RWPE2 (cell line): ENCODE results near the gene FER.
A peak's percentile ranks its signal among the peaks of the same experiment; 100 is the strongest.

Source experiments
- ATAC-seq: fragments of 200-7000 bp; cut with Tn5 transposase; 3 replicates; pipeline ENCODE4 v1.9.1; 2021; ENCODE audit warnings: low read depth
- DNase-seq: peaks from one replicate; pipeline ENCODE4 v3.0.0-alpha.2; 2020; ENCODE audit warnings: low spot score
- H3K27ac ChIP-seq: fragments of 450-650 bp; 2 replicates; pipeline ENCODE4 v1.5.1; 2017; ENCODE audit warnings: mild to moderate bottlenecking; ENCODE audit not compliant: poor library complexity, severe bottlenecking
- H3K27me3 ChIP-seq: fragments of 250-450 bp; sonication (Bioruptor Pico); 2 replicates; pipeline ENCODE4 v1.5.1; 2021; ENCODE audit warnings: mild to moderate bottlenecking, moderate library complexity; ENCODE audit not compliant: insufficient read depth, poor library complexity, severe bottlenecking
- H3K36me3 ChIP-seq: fragments of 250-450 bp; sonication (Bioruptor Pico); 2 replicates; pipeline ENCODE4 v1.5.1; 2020; ENCODE audit warnings: low read depth, mild to moderate bottlenecking, moderate library complexity
- H3K4me1 ChIP-seq: fragments of 250-450 bp; sonication (Bioruptor Pico); 2 replicates; pipeline ENCODE4 v1.5.1; 2021; ENCODE audit warnings: mild to moderate bottlenecking, moderate library complexity; ENCODE audit not compliant: insufficient read depth, poor library complexity, severe bottlenecking
- H3K4me3 ChIP-seq: fragments of 250-450 bp; sonication (Bioruptor Pico); 2 replicates; pipeline ENCODE4 v1.5.1; 2021; ENCODE audit warnings: mild to moderate bottlenecking, moderate library complexity; ENCODE audit not compliant: severe bottlenecking
- H3K9me3 ChIP-seq: fragments of 250-450 bp; sonication (Bioruptor Pico); 2 replicates; pipeline ENCODE4 v1.5.1; 2021; ENCODE audit warnings: mild to moderate bottlenecking, moderate library complexity; ENCODE audit not compliant: severe bottlenecking
- CTCF ChIP-seq: fragments of 450-650 bp; IDR thresholded peaks from one replicate; pipeline ENCODE4 v1.5.1; 2017; ENCODE audit warnings: mild to moderate bottlenecking, moderate library complexity; ENCODE audit not compliant: poor library complexity, severe bottlenecking

Gene FER

GRCh38 chr5:108997720-108998119, 250.0 kb downstream of the FER start:
- DNase-seq (no peak), ATAC-seq (no peak)
- no peaks in the 10 kb centered on the region for H3K27me3 ChIP-seq
- peaks cover 4% of the 10 kb centered on the region for H3K9me3 ChIP-seq
- H3K27ac ChIP-seq: no peak overlapping the region
- H3K4me1 ChIP-seq: no peaks in the 10 kb centered on the region
- no peaks in the 10 kb centered on the region for H3K36me3 ChIP-seq
- TF ChIP-seq CTCF: no peak
- no peak overlapping the region for H3K4me3 ChIP-seq

- Histone ChIP-seq H3K4me3 (no peak overlapping the region), H3K4me1 (no peaks in the 10 kb centered on the region), H3K27ac (no peak overlapping the region), H3K27me3 (no peaks in the 10 kb centered on the region), H3K9me3 (peaks cover 4% of the 10 kb centered on the region), H3K36me3 (no peaks in the 10 kb centered on the region)
- no peak for TF ChIP-seq CTCF
- ATAC-seq: no peak
- DNase-seq: no peak
These were observed 250.5 kb downstream of the FER start for GRCh38 chr5:108998216-108998615.

- H3K9me3 ChIP-seq: no peaks in the 10 kb centered on the region
- H3K4me1 ChIP-seq: peaks cover 5% of the 10 kb centered on the region
- H3K27ac ChIP-seq: no peak overlapping the region
- no peak for DNase-seq
- H3K27me3 ChIP-seq: no peaks in the 10 kb centered on the region
- no peak overlapping the region for H3K4me3 ChIP-seq
- no peak for ATAC-seq
- H3K36me3 ChIP-seq: no peaks in the 10 kb centered on the region
- no peak for TF ChIP-seq CTCF
These were observed 256.2 kb downstream of the FER start for GRCh38 chr5:109003928-109004327.

- H3K27me3 ChIP-seq: no peaks in the 10 kb centered on the region
- no peaks in the 10 kb centered on the region for H3K36me3 ChIP-seq
- H3K9me3 ChIP-seq: no peaks in the 10 kb centered on the region
- peak; percentile 52; the same call in 1 of the 3 replicates for ATAC-seq
- DNase-seq: no peak
- no peak overlapping the region for H3K4me3 ChIP-seq
- no peak overlapping the region for H3K27ac ChIP-seq
- no peak for TF ChIP-seq CTCF
- H3K4me1 ChIP-seq: peaks cover 5% of the 10 kb centered on the region
These were observed 257.8 kb downstream of the FER start for GRCh38 chr5:109005297-109006009.

GRCh38 chr5:109006129-109006528, 258.4 kb downstream of the FER start:
- no peak for ATAC-seq
- Histone ChIP-seq H3K36me3 (no peaks in the 10 kb centered on the region), H3K9me3 (no peaks in the 10 kb centered on the region), H3K4me3 (no peak overlapping the region), H3K27ac (no peak overlapping the region), H3K4me1 (peaks cover 5% of the 10 kb centered on the region), H3K27me3 (no peaks in the 10 kb centered on the region)
- DNase-seq: no peak
- TF ChIP-seq CTCF: no peak
